ENCODE results near the gene CYP1B1. TPM values are rescaled to one million over a fixed set of nuclear protein-coding genes. Genes with fewer than 3 reads are reported as not detected.
A peak's percentile ranks its signal among the peaks of the same experiment; 100 is the strongest.
"Not testable (repeated sequence)": the region's sequence is repeated elsewhere in the genome, so short reads cannot be mapped to it uniquely, and the experiment has no call there.

The CYP1B1 gene
- total RNA-seq, 1 experiment from 2014 or later: 4.2 TPM

GRCh38 chr2:38021589-38021988 is 54.4 kb downstream of the CYP1B1 start:
- no peaks in the 10 kb centered on the region for H3K36me3 Mint-ChIP-seq
- H3K27ac Mint-ChIP-seq: no peak overlapping the region
- ChIA-PET CTCF (no interaction called here), POLR2A (no interaction called here)
- ATAC-seq (no peak), DNase-seq (ENCODE audit: low spot score) (no peak)
- no peaks in the 10 kb centered on the region for H3K27me3 Mint-ChIP-seq (ENCODE audit: low read depth)
- H3K4me1 Mint-ChIP-seq: peaks cover 15% of the 10 kb centered on the region
- no peak overlapping the region for H3K4me3 Mint-ChIP-seq
- peaks cover 7% of the 10 kb centered on the region; the same call in 1 of the 2 replicates for H3K9me3 Mint-ChIP-seq
- TF ChIP-seq, protein P1, sequence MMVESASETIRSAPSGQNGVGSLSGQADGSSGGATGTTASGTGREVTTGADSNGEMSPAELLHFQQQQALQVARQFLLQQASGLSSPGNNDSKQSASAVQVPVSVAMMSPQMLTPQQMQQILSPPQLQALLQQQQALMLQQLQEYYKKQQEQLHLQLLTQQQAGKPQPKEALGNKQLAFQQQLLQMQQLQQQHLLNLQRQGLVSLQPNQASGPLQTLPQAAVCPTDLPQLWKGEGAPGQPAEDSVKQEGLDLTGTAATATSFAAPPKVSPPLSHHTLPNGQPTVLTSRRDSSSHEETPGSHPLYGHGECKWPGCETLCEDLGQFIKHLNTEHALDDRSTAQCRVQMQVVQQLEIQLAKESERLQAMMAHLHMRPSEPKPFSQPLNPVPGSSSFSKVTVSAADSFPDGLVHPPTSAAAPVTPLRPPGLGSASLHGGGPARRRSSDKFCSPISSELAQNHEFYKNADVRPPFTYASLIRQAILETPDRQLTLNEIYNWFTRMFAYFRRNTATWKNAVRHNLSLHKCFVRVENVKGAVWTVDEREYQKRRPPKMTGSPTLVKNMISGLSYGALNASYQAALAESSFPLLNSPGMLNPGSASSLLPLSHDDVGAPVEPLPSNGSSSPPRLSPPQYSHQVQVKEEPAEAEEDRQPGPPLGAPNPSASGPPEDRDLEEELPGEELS (CRISPR knock-in tag; IDR thresholded peaks at IDR 0.05): no peak
- TF ChIP-seq ZNF425 (CRISPR knock-in tag; conservative IDR thresholded peaks at IDR 0.05) (no peak), ETV6 (CRISPR knock-in tag; IDR thresholded peaks at IDR 0.05) (no peak), FOXK1 (CRISPR knock-in tag; IDR thresholded peaks at IDR 0.05) (no peak), ZNF396 (CRISPR knock-in tag; IDR thresholded peaks at IDR 0.05; ENCODE audit: borderline replicate concordance) (no peak), MXD4 (CRISPR knock-in tag; IDR thresholded peaks at IDR 0.05; ENCODE audit: borderline replicate concordance) (no peak), ZNF121 (CRISPR knock-in tag; IDR thresholded peaks at IDR 0.05) (no peak), CREB1 (CRISPR knock-in tag; IDR thresholded peaks at IDR 0.05) (no peak)
- TF ChIP-seq, protein P2, sequence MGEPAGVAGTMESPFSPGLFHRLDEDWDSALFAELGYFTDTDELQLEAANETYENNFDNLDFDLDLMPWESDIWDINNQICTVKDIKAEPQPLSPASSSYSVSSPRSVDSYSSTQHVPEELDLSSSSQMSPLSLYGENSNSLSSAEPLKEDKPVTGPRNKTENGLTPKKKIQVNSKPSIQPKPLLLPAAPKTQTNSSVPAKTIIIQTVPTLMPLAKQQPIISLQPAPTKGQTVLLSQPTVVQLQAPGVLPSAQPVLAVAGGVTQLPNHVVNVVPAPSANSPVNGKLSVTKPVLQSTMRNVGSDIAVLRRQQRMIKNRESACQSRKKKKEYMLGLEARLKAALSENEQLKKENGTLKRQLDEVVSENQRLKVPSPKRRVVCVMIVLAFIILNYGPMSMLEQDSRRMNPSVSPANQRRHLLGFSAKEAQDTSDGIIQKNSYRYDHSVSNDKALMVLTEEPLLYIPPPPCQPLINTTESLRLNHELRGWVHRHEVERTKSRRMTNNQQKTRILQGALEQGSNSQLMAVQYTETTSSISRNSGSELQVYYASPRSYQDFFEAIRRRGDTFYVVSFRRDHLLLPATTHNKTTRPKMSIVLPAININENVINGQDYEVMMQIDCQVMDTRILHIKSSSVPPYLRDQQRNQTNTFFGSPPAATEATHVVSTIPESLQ (CRISPR knock-in tag; IDR thresholded peaks at IDR 0.05): no peak

DNA sequence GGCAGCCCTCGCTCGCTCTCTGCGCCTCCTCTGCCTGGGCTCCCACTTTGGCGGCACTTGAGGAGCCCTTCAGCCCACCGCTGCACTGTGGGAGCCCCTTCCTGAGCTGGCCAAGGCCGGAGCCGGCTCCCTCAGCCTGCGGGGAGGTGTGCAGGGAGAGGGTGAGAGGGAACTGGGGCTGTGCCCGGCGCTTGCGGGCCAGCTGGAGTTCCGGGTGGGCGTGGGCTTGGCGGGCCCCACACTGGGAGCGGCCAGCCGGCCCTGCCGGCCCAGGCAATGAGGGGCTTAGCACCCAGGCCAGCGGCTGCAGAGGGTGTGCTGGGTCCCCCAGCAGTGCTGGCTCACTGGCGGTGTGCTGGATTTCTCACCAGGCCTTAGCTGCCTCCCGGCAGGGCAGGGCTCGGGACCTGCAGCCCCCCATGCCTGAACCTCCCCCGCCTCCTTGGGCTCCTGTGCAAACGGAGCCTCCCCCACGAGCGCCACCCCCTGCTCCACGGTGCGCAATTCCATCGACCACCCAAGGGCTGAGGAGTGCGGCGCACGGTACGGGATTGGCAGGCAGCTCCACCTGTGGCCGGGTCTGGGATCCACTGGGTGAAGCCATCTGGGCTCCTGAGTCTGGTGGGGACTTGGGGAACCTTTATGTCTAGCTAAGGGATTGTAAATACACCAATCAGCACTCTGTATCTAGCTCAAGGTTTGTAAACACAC is 55.4 kb downstream of the CYP1B1 start:
- H3K27me3 Mint-ChIP-seq (ENCODE audit: low read depth); H3K36me3 Mint-ChIP-seq; POLR2A ChIA-PET; ATAC-seq; H3K4me3 Mint-ChIP-seq; H3K27ac Mint-ChIP-seq; DNase-seq (ENCODE audit: low spot score); H3K9me3 Mint-ChIP-seq; CTCF ChIA-PET: not testable (repeated sequence)
- H3K4me1 Mint-ChIP-seq: peaks cover 21% of the 10 kb centered on the region
- TF ChIP-seq NFYB (CRISPR knock-in tag; conservative IDR thresholded peaks at IDR 0.05; ENCODE audit: low read depth): 0 out of 2 replicates have a peak, but pooled peaks have one; percentile 18

DNA sequence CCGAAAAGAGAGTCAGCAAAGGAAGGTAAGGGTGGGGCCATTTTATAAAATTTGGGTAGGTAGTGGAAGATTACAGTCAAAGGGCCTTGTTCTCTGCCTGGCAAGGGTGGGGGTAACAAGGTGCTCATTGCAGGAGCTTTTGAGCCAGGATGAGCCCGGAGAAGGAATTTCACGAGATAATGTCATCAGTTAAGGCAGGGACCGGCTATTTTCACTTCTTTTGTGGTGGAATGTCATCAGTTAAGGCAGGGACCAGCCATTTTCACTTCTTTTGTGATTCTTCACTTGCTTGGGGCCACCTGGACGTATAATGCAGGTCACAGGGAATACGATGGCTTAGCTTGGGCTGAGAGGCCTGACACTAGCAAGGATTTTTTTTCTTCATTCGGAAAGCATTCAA is 58.1 kb downstream of the CYP1B1 start:
- Mint-ChIP-seq H3K27ac (peak overlapping the region; percentile 81), H3K4me3 (no peak overlapping the region), H3K9me3 (peaks cover 7% of the 10 kb centered on the region; the same call in 1 of the 2 replicates), H3K4me1 (peaks cover 21% of the 10 kb centered on the region), H3K36me3 (no peaks in the 10 kb centered on the region), H3K27me3 (ENCODE audit: low read depth) (no peaks in the 10 kb centered on the region)
- ATAC-seq: peak; percentile 22; the same call in 1 of the 2 replicates
- DNase-seq (ENCODE audit: low spot score): no peak
- ChIA-PET POLR2A (no interaction called here), CTCF (no interaction called here)
- no peak for TF ChIP-seq CBFB (CRISPR knock-in tag; IDR thresholded peaks at IDR 0.05; ENCODE audit: low read depth)
- TF ChIP-seq, protein P1 (CRISPR knock-in tag; IDR thresholded peaks at IDR 0.05): no peak
- TF ChIP-seq, protein P3, sequence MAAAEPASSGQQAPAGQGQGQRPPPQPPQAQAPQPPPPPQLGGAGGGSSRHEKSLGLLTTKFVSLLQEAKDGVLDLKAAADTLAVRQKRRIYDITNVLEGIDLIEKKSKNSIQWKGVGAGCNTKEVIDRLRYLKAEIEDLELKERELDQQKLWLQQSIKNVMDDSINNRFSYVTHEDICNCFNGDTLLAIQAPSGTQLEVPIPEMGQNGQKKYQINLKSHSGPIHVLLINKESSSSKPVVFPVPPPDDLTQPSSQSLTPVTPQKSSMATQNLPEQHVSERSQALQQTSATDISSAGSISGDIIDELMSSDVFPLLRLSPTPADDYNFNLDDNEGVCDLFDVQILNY (CRISPR knock-in tag; IDR thresholded peaks at IDR 0.05): no peak
- TF ChIP-seq ERG (CRISPR knock-in tag; IDR thresholded peaks at IDR 0.05): no peak
- TF ChIP-seq, protein P4, sequence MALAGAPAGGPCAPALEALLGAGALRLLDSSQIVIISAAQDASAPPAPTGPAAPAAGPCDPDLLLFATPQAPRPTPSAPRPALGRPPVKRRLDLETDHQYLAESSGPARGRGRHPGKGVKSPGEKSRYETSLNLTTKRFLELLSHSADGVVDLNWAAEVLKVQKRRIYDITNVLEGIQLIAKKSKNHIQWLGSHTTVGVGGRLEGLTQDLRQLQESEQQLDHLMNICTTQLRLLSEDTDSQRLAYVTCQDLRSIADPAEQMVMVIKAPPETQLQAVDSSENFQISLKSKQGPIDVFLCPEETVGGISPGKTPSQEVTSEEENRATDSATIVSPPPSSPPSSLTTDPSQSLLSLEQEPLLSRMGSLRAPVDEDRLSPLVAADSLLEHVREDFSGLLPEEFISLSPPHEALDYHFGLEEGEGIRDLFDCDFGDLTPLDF (CRISPR knock-in tag; IDR thresholded peaks at IDR 0.05): no peak
- TF ChIP-seq ZNF671 (CRISPR knock-in tag; IDR thresholded peaks at IDR 0.05): no peak
- no peak for TF ChIP-seq CREM (CRISPR knock-in tag; IDR thresholded peaks at IDR 0.05)

Measured in WTC11 (cell line).